Natural killer cell treated with Interleukin-12 subunit alpha and Interleukin-12 subunit beta and Interleukin-15 and Interleukin-18, amount 100 ng/mL, for 72 hours (primary cell): ENCODE measurements around the gene CCK. TPM values are rescaled to one million over a fixed set of nuclear protein-coding genes. Genes with fewer than 3 reads are reported as not detected.
"Not testable (repeated sequence)": the region's sequence is repeated elsewhere in the genome, so short reads cannot be mapped to it uniquely, and the experiment has no call there.

Experiments used
- ATAC-seq, 2 donors: fragments of 150-1000 bp; cut with Tn5 transposase in 1 of 2; sonication (Bioruptor Pico), chemical (Tn5 transposase) in 1 of 2; 2 replicates each; pipeline ENCODE4 v1.10.0; 2021
- DNase-seq: peaks from one replicate; pipeline ENCODE4 v3.0.0; 2022; ENCODE audit warnings: low spot score
- H3K27ac Mint-ChIP-seq, 2 donors: 1 replicate in 1 of 2; 2 replicates in 1 of 2; pipeline ENCODE4 v1.8.0; 2022; ENCODE audit warnings: mixed read lengths in 2 of 2, mild to moderate bottlenecking in 1 of 2, moderate library complexity in 1 of 2
- H3K27me3 Mint-ChIP-seq, 2 donors: 1 replicate in 1 of 2; 2 replicates in 1 of 2; pipeline ENCODE4 v1.8.0; 2022; ENCODE audit warnings: mixed read lengths in 2 of 2
- H3K36me3 Mint-ChIP-seq: one replicate; pipeline ENCODE4 v1.8.0; 2022; ENCODE audit warnings: mixed read lengths
- H3K4me1 Mint-ChIP-seq, 2 donors: 1 replicate in 1 of 2; 2 replicates in 1 of 2; pipeline ENCODE4 v1.8.0; 2022; ENCODE audit warnings: low read depth in 2 of 2, mixed read lengths in 2 of 2, mild to moderate bottlenecking in 1 of 2
- H3K4me3 Mint-ChIP-seq: one replicate; pipeline ENCODE4 v1.8.0; 2022; ENCODE audit warnings: mixed read lengths
- H3K9me3 Mint-ChIP-seq: 2 replicates; pipeline ENCODE4 v1.8.0; 2022; ENCODE audit warnings: mixed read lengths
- total RNA-seq, 2 donors: library from RNA; stranded (reverse); gene quantifications; one replicate each; pipeline ENCODE4 v1.2.3, GENCODE V29; 2022

The CCK gene, protein sequence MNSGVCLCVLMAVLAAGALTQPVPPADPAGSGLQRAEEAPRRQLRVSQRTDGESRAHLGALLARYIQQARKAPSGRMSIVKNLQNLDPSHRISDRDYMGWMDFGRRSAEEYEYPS
- not detected for total RNA-seq

DNA sequence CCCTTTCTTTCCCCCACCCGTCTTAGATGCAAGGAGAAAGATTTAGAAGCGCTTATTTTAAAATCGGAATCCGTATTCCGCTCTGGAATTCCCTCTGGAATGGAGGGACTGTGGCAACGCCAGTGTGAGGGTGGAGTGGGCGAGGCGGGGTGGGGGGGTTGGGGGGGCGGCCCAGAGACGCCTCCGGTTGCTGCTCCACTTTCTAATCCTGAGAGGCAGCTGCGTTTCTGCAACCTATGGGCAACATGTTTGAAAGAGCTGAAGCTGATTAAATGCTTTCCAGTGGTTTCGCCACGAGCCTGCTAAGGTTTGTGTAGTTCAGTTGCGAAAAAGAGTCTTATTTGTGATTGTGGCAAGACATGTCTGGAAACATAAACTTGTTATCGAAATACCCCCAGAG, at the start of gene CCK:
Gene CCK, minus strand, starts transcription at position 101 of the 400 bp plus-strand sequence. CDS start 2,555 bp downstream, outside the sequence.
- ATAC-seq = no peak
- H3K4me1 Mint-ChIP-seq = no peaks in the 10 kb centered on the region
- no peaks in the 10 kb centered on the region for H3K36me3 Mint-ChIP-seq
- H3K4me3 Mint-ChIP-seq = no peak within 1 kb of the TSS
- no peak within 1 kb of the TSS for H3K27ac Mint-ChIP-seq
- H3K27me3 Mint-ChIP-seq = peaks cover 41 to 65% of the 10 kb centered on the region in 2 donors
- no peak for DNase-seq
- no peaks in the 10 kb centered on the region for H3K9me3 Mint-ChIP-seq

DNA sequence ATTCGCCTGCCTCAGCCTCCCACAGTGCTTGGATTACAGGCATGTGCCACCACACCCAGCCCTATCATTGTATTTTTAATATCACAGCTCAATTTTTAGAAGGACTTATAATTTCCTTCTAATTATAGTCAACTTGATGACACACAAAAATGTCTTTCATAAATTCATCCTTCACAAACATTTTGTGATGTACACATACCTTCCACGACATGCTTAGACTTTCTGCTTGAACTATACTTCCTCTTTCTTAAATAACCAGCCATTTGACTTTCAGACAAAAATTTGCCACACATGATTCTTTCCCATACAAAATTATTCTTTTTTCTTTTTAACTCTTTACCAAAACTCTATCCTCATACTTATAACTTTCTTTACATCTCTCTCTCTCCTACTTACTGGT, 48.4 kb upstream of the CCK start:
- DNase-seq = no peak
- H3K4me1 Mint-ChIP-seq = no peaks in the 10 kb centered on the region

DNA sequence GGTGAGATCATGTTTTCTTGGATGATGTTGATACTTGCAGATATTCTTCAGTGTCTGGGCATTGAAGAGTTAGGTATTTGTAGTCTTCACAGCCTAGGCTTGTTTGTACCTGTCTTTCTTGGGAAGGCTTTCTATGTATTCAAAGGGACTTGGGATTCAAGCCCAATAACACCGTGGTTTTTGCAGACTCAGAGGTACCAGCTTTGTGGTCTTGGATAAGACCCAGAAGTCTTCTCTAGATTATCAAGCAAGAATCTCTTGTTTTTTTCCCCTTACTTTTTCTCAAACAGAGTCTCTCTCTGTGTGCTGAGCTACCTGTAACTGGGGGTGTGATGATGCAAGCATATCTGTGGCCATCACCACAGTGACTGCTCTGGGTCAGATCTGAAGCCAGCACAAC, 42.7 kb upstream of the CCK start:
- ATAC-seq (no peak), DNase-seq (no peak)
- Mint-ChIP-seq H3K9me3 (peaks cover 3% of the 10 kb centered on the region), H3K27ac (no peak overlapping the region), H3K27me3 (peaks cover 10 to 19% of the 10 kb centered on the region in 2 donors), H3K36me3 (peaks cover 5% of the 10 kb centered on the region), H3K4me1 (no peaks in the 10 kb centered on the region), H3K4me3 (no peak overlapping the region)

More for the DNA sequence above, 48.4 kb upstream of the CCK start:
- Mint-ChIP-seq H3K36me3 (peaks cover 20% of the 10 kb centered on the region), H3K4me3 (no peak overlapping the region), H3K9me3 (peaks cover 10% of the 10 kb centered on the region), H3K27me3 (peaks cover 4 to 11% of the 10 kb centered on the region in 2 donors), H3K27ac (no peak overlapping the region)
- ATAC-seq = no peak

DNA sequence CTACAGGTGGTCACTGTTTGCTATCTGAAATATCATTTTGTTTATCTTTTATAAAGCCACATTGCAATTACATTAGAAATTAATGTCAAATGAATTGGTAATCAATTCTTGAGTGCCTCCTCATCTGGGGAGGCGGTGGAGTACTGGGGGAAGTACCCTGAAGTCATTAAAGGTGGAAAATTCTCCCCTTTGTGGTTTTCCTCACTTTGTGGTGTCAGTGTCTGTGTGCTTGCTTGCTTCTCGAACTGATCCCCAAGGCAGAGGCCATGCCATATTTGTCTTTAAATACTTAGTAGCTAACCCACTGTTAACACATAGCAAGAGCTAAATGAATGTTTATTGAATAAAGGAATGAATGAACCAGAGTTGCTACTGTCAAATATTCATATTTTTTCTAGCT, 40.5 kb upstream of the CCK start:
- Mint-ChIP-seq H3K27ac (no peak overlapping the region), H3K36me3 (no peaks in the 10 kb centered on the region), H3K4me1 (no peaks in the 10 kb centered on the region), H3K27me3 (peaks cover 14 to 17% of the 10 kb centered on the region in 2 donors), H3K9me3 (no peaks in the 10 kb centered on the region), H3K4me3 (no peak overlapping the region)
- DNase-seq (no peak), ATAC-seq (no peak)

DNA sequence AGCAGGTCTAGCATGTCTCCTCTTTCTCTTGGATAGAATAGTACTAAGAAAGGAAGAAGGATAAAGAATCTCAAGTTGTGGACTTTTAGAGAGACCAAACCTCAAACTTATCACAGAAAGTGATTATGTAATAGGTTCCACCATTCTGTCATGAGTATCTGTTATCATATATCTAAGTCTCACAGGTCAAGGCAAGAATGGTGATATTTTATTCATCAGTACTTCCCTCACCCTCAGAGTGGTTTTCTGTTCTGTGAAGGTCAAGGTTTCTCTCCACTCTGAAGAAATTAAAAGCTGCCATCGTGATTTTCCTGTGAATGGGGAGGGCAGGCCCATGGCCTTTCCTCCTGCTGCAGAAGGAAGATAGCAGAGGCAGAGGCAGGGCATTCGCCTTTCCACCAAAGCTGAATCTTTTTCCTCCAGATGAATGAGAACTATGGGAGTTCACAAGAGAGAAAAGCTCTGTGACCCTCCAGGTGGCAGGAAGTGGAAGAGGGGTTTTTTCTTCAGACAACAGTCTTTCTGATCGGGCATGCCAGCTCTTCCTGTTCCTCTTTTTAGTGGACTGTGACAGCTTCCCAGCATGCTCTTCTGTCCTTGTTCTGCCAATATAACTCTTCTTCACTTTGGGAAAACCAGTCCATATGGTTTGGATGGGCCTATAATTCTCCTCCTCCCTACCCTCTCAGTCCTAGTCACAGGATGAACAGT, 37.1 kb upstream of the CCK start:
- H3K4me3 Mint-ChIP-seq = no peak overlapping the region
- H3K27me3 Mint-ChIP-seq = peaks cover 21 to 28% of the 10 kb centered on the region in 2 donors
- H3K9me3 Mint-ChIP-seq = no peaks in the 10 kb centered on the region
- no peak for ATAC-seq
- no peak for DNase-seq
- no peak overlapping the region for H3K27ac Mint-ChIP-seq
- H3K36me3 Mint-ChIP-seq = no peaks in the 10 kb centered on the region
- no peaks in the 10 kb centered on the region for H3K4me1 Mint-ChIP-seq

DNA sequence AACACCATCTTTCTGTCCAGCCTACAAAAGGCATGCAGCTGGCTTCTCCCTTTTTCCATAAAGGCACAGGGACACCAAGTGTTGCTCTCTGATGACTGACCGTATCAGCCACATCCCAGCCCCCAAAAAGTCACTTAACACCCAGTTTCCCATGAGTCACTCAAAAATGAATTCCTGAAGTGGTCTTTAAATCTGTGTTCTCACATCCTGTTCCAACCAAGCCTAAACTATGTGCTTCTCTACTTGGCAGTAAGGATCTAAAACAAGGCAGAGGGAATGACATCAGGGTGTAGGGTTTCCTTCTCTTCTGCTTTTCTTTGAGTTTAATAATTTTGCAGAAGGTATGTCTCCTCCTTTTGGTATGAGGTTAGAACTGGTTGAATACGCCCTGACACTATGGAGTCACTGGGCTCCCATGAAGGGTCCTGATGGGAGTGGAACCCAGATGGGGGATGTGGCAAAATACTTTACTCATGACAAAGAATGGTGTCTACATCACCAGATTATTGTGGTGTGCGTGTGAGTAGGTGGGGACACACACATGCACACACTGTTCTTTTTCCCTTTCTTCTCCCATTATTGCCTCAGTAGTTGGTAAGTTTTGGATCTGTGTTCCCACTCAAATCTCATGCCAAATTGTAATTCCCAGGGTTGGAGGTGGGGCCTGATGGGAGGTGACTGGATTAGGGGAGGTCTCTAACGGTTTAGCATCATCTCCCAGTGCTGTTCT, 35.6 kb upstream of the CCK start:
- Mint-ChIP-seq H3K36me3 (no peaks in the 10 kb centered on the region), H3K4me3 (no peak overlapping the region), H3K27me3 (peaks cover 34 to 35% of the 10 kb centered on the region in 2 donors), H3K9me3 (no peaks in the 10 kb centered on the region), H3K27ac (no peak overlapping the region), H3K4me1 (no peaks in the 10 kb centered on the region)
- no peak for ATAC-seq
- DNase-seq = no peak

DNA sequence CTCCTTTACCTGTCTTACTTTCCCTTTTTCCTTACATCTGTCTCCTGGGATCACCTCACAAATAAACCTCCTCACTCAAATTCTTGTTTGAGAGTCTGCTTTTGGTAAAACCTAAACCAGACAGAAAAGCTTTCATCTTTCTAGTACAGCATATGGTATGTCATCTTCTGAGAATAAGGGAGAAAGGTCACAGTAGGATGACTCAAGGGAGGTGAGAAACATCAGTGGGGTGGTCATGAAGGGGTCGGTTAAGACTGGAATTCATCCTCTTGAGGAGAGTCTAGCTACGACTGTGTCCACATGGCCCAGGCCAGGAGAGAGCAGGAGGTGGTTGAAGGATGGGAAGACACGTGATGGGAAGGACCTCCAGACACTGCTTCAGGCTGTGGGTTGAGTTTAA, 34.8 kb upstream of the CCK start:
- no peak for ATAC-seq
- Mint-ChIP-seq H3K27me3 (peaks cover 32 to 39% of the 10 kb centered on the region in 2 donors), H3K27ac (no peak overlapping the region), H3K36me3 (no peaks in the 10 kb centered on the region), H3K9me3 (no peaks in the 10 kb centered on the region), H3K4me3 (no peak overlapping the region), H3K4me1 (no peaks in the 10 kb centered on the region)
- no peak for DNase-seq

DNA sequence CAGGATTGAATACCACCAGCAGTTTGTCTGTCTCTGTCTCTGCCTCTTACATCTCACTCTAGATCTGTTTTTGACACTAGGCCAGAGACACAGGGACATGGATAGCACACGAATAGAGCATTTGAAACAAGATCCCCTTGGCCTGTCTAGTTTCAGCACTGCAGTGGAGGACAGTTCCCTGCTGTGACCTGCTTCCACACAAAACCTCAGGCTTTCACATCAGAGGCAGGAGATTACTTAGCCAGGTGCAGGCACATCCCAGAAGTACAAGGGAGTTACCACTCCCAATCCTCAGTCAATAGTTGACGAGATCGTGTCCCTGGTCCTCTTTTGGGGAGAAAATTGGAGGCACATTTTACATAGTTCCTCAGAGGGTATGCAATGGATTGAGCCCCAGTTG, 34.0 kb upstream of the CCK start:
- H3K36me3 Mint-ChIP-seq = no peaks in the 10 kb centered on the region
- ATAC-seq (no peak), DNase-seq (no peak)
- no peak overlapping the region for H3K27ac Mint-ChIP-seq
- H3K27me3 Mint-ChIP-seq = peaks cover 33 to 41% of the 10 kb centered on the region in 2 donors
- no peaks in the 10 kb centered on the region for H3K9me3 Mint-ChIP-seq
- no peaks in the 10 kb centered on the region for H3K4me1 Mint-ChIP-seq
- no peak overlapping the region for H3K4me3 Mint-ChIP-seq

DNA sequence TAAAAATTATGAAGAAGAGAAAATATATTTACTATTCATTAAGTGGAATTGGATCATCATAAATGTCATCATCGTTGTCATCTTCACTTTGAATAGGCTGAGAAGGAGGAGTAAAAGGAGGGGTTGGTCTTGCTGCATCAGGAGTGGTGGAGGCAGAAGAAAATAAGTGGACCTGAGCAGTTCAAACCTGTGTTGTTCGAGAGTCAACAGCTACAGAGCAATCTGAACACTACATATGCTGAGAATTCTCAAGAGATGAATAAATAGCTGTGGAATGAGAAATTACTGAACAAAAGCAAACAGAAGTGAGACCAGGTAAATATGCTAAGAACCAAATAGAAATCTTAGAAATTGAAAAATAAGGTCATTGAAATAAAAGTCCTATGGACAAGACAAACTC, 32.3 kb upstream of the CCK start:
- no peak for DNase-seq
- Mint-ChIP-seq H3K36me3 (no peaks in the 10 kb centered on the region), H3K27ac (no peak overlapping the region), H3K9me3 (peaks cover 4% of the 10 kb centered on the region), H3K4me1 (no peaks in the 10 kb centered on the region), H3K27me3 (peaks cover 31 to 42% of the 10 kb centered on the region in 2 donors), H3K4me3 (no peak overlapping the region)
- ATAC-seq = no peak

DNA sequence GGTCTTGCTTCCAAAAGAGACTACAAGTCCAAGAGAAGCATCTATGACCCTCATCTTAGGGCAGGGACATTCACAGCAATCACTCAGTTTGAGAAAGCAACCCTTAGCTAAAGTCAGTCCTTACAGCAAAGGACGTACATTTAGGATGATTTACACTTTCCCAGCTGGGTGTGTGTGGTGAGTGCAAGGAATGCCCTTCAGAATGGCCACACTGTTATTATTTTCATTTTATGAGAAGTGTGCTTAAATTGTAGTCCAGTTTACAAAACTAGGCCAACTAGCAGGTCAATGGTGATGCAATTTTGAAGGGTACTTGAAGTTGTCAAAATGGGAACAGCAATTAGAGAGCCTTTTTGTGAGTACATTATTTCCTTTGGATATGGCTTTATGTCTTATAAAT, 26.0 kb upstream of the CCK start:
- no peak for DNase-seq
- no peak overlapping the region for H3K4me3 Mint-ChIP-seq
- no peaks in the 10 kb centered on the region for H3K36me3 Mint-ChIP-seq
- peaks cover 4% of the 10 kb centered on the region for H3K9me3 Mint-ChIP-seq
- H3K27me3 Mint-ChIP-seq = peaks cover 16 to 18% of the 10 kb centered on the region in 2 donors
- H3K4me1 Mint-ChIP-seq = no peaks in the 10 kb centered on the region
- ATAC-seq = no peak
- no peak overlapping the region for H3K27ac Mint-ChIP-seq

DNA sequence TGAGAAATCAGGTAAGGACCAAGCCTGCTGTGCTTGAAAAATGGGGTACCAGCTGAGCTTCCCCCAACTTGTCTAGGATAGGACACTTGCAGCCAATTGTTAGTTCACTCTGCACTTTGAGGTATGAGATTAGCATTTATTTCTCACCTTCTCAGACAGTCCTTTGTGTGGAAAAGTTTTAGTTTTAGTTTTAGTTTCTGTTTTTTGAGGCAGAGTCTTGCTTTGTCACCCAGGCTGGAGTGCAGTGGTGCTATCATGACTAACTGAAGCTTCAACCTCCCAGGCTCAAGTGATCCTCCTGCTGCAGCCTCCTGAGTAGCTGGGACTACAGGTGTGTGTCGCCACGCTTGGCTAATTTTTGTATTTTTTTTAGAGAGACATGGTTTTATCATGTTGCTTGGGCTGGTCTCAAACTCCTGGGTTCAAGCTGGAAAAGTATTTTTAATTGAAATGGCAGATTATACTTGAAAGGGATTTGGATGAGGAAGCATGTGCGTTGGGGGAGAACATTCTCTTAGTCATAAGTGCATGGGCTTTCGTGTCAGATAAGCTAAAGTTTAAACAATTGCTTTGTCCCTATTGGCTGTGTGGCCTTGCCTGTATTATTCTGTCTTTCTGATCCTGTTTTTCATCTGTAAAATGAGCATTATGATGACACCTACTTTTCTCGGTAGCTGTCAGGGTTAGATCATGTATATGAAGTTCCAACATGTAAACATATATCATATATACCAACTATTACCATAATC, 25.2 kb upstream of the CCK start:
- Mint-ChIP-seq H3K9me3 (peaks cover 4% of the 10 kb centered on the region), H3K4me1 (no peaks in the 10 kb centered on the region), H3K27me3 (peaks cover 16 to 18% of the 10 kb centered on the region in 2 donors), H3K27ac (no peak overlapping the region), H3K36me3 (no peaks in the 10 kb centered on the region), H3K4me3 (no peak overlapping the region)
- ATAC-seq (no peak), DNase-seq (no peak)

DNA sequence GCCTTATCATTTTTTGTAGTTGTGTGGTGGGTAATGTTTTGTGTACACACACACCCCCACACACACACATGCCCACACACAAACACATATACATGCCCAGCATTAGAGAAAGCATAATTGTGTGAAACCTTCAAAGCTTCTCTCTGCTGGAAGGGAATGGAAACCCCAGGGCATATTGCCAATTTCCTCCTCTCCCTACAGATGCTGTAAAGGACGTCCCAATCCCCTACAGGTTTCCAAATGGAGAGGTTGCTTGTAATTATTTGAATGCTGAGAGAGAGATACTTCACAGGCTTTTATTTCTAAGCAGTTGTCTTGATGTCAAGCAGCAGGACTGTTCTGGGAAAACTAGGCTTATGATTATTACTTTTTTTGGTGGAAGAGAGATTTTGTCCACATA, 23.0 kb upstream of the CCK start:
- peaks cover 14 to 19% of the 10 kb centered on the region in 2 donors for H3K27me3 Mint-ChIP-seq
- H3K4me1 Mint-ChIP-seq = no peaks in the 10 kb centered on the region
- no peak for ATAC-seq
- DNase-seq = no peak
- H3K4me3 Mint-ChIP-seq = no peak overlapping the region
- H3K27ac Mint-ChIP-seq = no peak overlapping the region
- H3K36me3 Mint-ChIP-seq = no peaks in the 10 kb centered on the region
- H3K9me3 Mint-ChIP-seq = no peaks in the 10 kb centered on the region

DNA sequence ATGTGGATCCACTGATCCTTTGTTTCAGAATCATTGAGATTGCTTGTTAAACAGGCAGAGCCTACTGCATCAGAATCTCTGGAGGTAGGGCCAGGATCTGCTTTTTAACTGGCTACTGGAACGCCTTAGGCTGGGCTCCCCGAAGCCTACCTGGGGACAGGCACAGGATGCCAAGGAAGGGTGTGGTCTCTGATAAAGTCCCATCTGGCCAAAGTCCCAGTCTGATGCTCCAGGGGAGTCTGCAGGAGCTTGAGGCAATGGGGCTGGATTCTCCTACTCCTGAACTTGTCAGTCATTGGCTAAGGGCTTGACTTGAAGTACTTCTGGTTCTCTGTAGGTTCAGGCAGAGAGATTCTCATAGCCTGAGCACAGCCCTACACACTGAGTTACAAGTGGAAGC, 22.4 kb upstream of the CCK start:
- no peak overlapping the region for H3K4me3 Mint-ChIP-seq
- no peaks in the 10 kb centered on the region for H3K9me3 Mint-ChIP-seq
- DNase-seq = no peak
- H3K4me1 Mint-ChIP-seq = no peaks in the 10 kb centered on the region
- H3K27ac Mint-ChIP-seq = no peak overlapping the region
- H3K36me3 Mint-ChIP-seq = no peaks in the 10 kb centered on the region
- no peak for ATAC-seq
- H3K27me3 Mint-ChIP-seq = peaks cover 14 to 19% of the 10 kb centered on the region in 2 donors

DNA sequence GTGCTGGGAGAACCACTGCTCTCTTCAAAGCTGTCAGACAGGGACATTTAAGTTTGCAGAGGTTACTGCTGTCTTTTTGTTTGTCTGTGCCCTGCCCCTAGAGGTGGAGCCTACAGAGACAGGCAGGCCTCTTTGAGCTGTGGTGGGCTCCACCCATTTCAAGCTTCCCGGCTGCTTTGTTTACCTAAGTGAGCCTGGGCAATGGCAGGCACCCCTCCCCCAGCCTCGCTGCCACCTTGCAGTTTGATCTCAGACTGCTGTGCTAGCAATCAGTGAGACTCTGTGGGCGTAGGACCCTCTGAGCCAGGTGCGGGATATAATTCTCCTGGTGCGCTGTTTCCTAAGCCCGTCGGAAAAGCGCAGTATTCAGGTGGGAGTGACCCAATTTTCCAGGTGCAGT, 21.4 kb upstream of the CCK start:
- H3K27me3 Mint-ChIP-seq = peaks cover 14 to 19% of the 10 kb centered on the region in 2 donors
- ATAC-seq, H3K4me3 Mint-ChIP-seq, H3K36me3 Mint-ChIP-seq, H3K4me1 Mint-ChIP-seq, H3K9me3 Mint-ChIP-seq, DNase-seq, H3K27ac Mint-ChIP-seq: not testable (repeated sequence)
